CD4-positive, alpha-beta T cell (primary cell): ENCODE measurements around the gene STAB2. TPM values are rescaled to one million over a fixed set of nuclear protein-coding genes. Genes with fewer than 3 reads are reported as not detected.

Experiments used
- ATAC-seq: fragments of 200-7000 bp; cut with Tn5 transposase; one replicate; pipeline ENCODE4 v1.10.0; 2022; ENCODE audit warnings: mild to moderate bottlenecking; ENCODE audit not compliant: poor library complexity
- CTCF ChIA-PET: fragments of 350-600 bp; sonication (Branson Sonifier 250); formaldehyde crosslinking; loops from one replicate; lab custom pipeline; 2021; ENCODE audit warnings: antibody characterized with exemption, inconsistent platforms; lab: Charles Lee
- POLR2A ChIA-PET: fragments of 350-600 bp; sonication (Branson Sonifier 250); formaldehyde crosslinking; loops from one replicate; lab custom pipeline; 2021; ENCODE audit warnings: antibody characterized with exemption, inconsistent platforms; lab: Charles Lee
- DNase-seq, 14 experiments: peaks; one replicate each; pipeline ENCODE4 v3.0.0-alpha.2; 2013 to 2020; ENCODE audit warnings: mixed read lengths in 2 of 14
- H3K27ac ChIP-seq, 2 donors: one replicate each; pipeline versions ENCODE4 v1.5.1 to v1.7.0; 2013; ENCODE audit warnings: low read length in 2 of 2, low read depth in 1 of 2, mild to moderate bottlenecking in 1 of 2
- H3K27me3 ChIP-seq, 2 experiments: 1 replicate in 1 of 2; 2 replicates in 1 of 2; pipeline versions ENCODE4 v1.6.1 to v1.7.0; 2013; ENCODE audit warnings: low read length in 2 of 2, control low read depth in 1 of 2, mild to moderate bottlenecking in 1 of 2, moderate library complexity in 1 of 2; ENCODE audit not compliant: insufficient read depth in 2 of 2, control insufficient read depth in 1 of 2
- H3K36me3 ChIP-seq: one replicate; pipeline ENCODE4 v1.6.1; 2013; ENCODE audit warnings: low read length, control low read depth; ENCODE audit not compliant: insufficient read depth
- H3K4me1 ChIP-seq: one replicate; pipeline ENCODE4 v1.6.1; 2013; ENCODE audit warnings: low read length, control low read depth; ENCODE audit not compliant: insufficient read depth
- H3K4me3 ChIP-seq: one replicate; pipeline ENCODE4 v1.5.1; 2013; ENCODE audit warnings: mild to moderate bottlenecking, low read length, moderate library complexity
- H3K9me3 ChIP-seq, 2 experiments: 1 replicate in 1 of 2; 2 replicates in 1 of 2; pipeline versions ENCODE4 v1.6.1 to v1.7.0; 2013; ENCODE audit warnings: low read length in 2 of 2, mild to moderate bottlenecking in 2 of 2, control low read depth in 1 of 2, moderate library complexity in 1 of 2; ENCODE audit not compliant: control insufficient read depth in 1 of 2, insufficient read depth in 1 of 2
- H3K27ac Mint-ChIP-seq: one replicate; pipeline ENCODE4 v1.8.0; 2020; ENCODE audit warnings: mixed read lengths
- H3K27me3 Mint-ChIP-seq: one replicate; pipeline ENCODE4 v1.8.0; 2021; ENCODE audit warnings: mixed read lengths
- H3K36me3 Mint-ChIP-seq: one replicate; pipeline ENCODE4 v1.8.0; 2021; ENCODE audit warnings: low read depth, mixed read lengths
- H3K4me1 Mint-ChIP-seq: one replicate; pipeline ENCODE4 v1.8.0; 2021; ENCODE audit warnings: low read depth, mixed read lengths
- H3K4me3 Mint-ChIP-seq: one replicate; pipeline ENCODE4 v1.8.0; 2020; ENCODE audit warnings: mild to moderate bottlenecking, mixed read lengths
- H3K9me3 Mint-ChIP-seq: one replicate; pipeline ENCODE4 v1.8.0; 2020; ENCODE audit warnings: mixed read lengths
- CTCF ChIP-seq: fragments of 200-600 bp; IDR thresholded peaks from one replicate; pipeline ENCODE4 v1.8.0; 2022; ENCODE audit warnings: antibody characterized with exemption, mild to moderate bottlenecking
- intact Hi-C, 2 experiments: fragments of 100-400 bp; cut with DNase I in 1 of 2; cut with micrococcal nuclease in 1 of 2; formaldehyde crosslinking; loops; one replicate each; pipeline versions ENCODE4 v1.15.1 to v1.9.0; 2023 to 2025; cut with DNase I, micrococcal nuclease
- total RNA-seq, 174 experiments: library from RNA in 2 of 174; stranded (reverse) in 2 of 174; gene quantifications; one replicate each; pipeline ENCODE4 v1.2.3 and lab custom pipeline; 2021 to 2026

STAB2 gene
- total RNA-seq, 2 experiments from 2014 or later, result not detected

GRCh38 chr12:103637429-103637828 is 50.4 kb downstream of the STAB2 start:
- DNase-seq, result no peak
- CTCF ChIA-PET, result no interaction called here
- POLR2A ChIA-PET, result no interaction called here
- Histone ChIP-seq H3K27me3 (peaks cover 3 to 8% of the 10 kb centered on the region in 2 experiments), H3K4me3 (no peak overlapping the region), H3K27ac (no peak overlapping the region), H3K36me3 (no peaks in the 10 kb centered on the region), H3K4me1 (no peaks in the 10 kb centered on the region), H3K9me3 (peaks cover 3 to 16% of the 10 kb centered on the region in 2 experiments)
- Mint-ChIP-seq H3K36me3 (no peaks in the 10 kb centered on the region), H3K27me3 (peaks cover 6% of the 10 kb centered on the region), H3K9me3 (peaks cover 5% of the 10 kb centered on the region), H3K4me1 (no peaks in the 10 kb centered on the region), H3K27ac (no peak overlapping the region), H3K4me3 (no peak overlapping the region)
- no peak for TF ChIP-seq CTCF
- no peak for ATAC-seq
- intact Hi-C loops, result no loop called here

DNA sequence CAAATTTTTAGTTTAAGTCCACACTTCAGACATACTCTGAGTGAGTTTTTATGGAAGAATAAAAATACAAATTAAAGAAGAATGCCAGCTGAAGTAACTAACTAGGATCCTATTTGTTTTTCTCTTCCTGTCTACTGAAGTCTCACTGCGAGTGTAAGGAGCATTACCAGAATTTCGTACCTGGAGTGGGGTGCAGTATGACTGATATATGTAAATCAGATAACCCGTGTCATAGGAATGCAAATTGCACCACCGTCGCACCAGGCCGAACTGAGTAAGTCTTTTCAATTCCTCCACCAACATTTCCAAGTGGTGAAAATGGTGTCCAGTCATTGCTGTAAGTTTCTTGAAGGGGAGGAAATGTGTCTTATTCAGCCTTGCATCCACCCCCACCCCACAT is 52.9 kb downstream of the STAB2 start:
- CTCF ChIA-PET, result interaction anchor here (0.7 kb wide), 2 partner anchors 14 to 50 kb away, joined by 3 to 4 read pairs; no protein-coding TSS in a partner anchor
- Mint-ChIP-seq H3K9me3 (peaks cover 7% of the 10 kb centered on the region), H3K4me1 (no peaks in the 10 kb centered on the region), H3K4me3 (no peak overlapping the region), H3K27me3 (peaks cover 6% of the 10 kb centered on the region), H3K27ac (no peak overlapping the region), H3K36me3 (no peaks in the 10 kb centered on the region)
- Histone ChIP-seq H3K36me3 (no peaks in the 10 kb centered on the region), H3K27ac (no peak overlapping the region), H3K4me1 (no peaks in the 10 kb centered on the region), H3K4me3 (no peak overlapping the region), H3K9me3 (peaks cover 0 to 13% of the 10 kb centered on the region in 2 experiments), H3K27me3 (peaks cover 3 to 4% of the 10 kb centered on the region in 2 experiments)
- POLR2A ChIA-PET, result no interaction called here
- ATAC-seq, result no peak
- DNase-seq, result no peak
- TF ChIP-seq CTCF, result no peak
- intact Hi-C loops, result no loop called here

GRCh38 chr12:103640410-103640809 is 53.3 kb downstream of the STAB2 start:
- ATAC-seq (no peak), DNase-seq (no peak)
- H3K4me3 Mint-ChIP-seq, result no peak overlapping the region
- H3K36me3 ChIP-seq, result no peaks in the 10 kb centered on the region
- no peaks in the 10 kb centered on the region for H3K4me1 ChIP-seq
- H3K27me3 Mint-ChIP-seq, result peaks cover 6% of the 10 kb centered on the region
- no peak overlapping the region for H3K27ac ChIP-seq
- intact Hi-C loops, result no loop called here
- CTCF ChIA-PET, result no interaction called here
- no peaks in the 10 kb centered on the region for H3K4me1 Mint-ChIP-seq
- peaks cover 0 to 8% of the 10 kb centered on the region in 2 experiments for H3K9me3 ChIP-seq
- POLR2A ChIA-PET, result no interaction called here
- H3K9me3 Mint-ChIP-seq, result peaks cover 7% of the 10 kb centered on the region
- H3K4me3 ChIP-seq, result no peak overlapping the region
- H3K36me3 Mint-ChIP-seq, result no peaks in the 10 kb centered on the region
- no peak overlapping the region for H3K27ac Mint-ChIP-seq
- no peak for TF ChIP-seq CTCF
- H3K27me3 ChIP-seq, result peaks cover 3 to 4% of the 10 kb centered on the region in 2 experiments
